Measurements from ENCODE around the gene U2AF2.
A peak's percentile ranks its signal among the peaks of the same experiment; 100 is the strongest.

U2AF2 gene

DNA sequence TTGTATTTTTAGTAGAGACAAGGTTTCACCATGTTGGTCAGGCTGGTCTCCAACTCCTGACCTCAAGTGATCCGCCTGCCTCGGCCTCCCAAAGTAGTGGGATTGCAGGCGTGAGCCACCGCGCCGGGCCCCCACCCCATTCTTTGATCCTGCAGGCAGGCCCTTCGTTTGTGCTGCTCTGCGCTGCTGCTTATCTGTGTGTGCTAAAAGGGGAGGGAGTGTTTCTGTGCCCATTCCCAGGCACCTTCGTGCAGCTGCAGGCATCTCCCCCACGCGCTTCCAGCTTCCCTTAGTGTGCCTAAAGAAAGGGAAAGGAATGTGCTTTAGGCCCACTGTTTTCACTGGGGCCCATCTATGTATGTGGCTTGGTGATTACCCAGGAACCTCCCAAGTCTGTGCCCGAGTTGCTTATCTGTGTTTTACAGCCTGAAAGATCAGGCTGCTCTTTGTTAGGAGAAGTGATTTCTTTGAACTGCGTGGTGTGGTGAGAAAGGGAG lies 47.3 kb downstream of the U2AF2 start:
- Histone ChIP-seq H3K79me2 (no peaks in the 10 kb centered on the region), H3K9me3 (ENCODE audit: control insufficient read depth, low read length) (no peaks in the 10 kb centered on the region), H3K9ac (no peak overlapping the region), H3K36me3 (ENCODE audit: control insufficient read depth, insufficient read depth, low read length) (no peaks in the 10 kb centered on the region), H3K4me2 (ENCODE audit: low read length) (no peak overlapping the region), H2AFZ (no peak overlapping the region), H3K4me3 (ENCODE audit: low read depth, low read length) (no peak overlapping the region), H3K27ac (no peak overlapping the region), H3K27me3 (ENCODE audit: control insufficient read depth, insufficient read depth, low read length) (no peaks in the 10 kb centered on the region), H3K4me1 (peaks cover 2% of the 10 kb centered on the region)
- TF ChIP-seq, protein P1, sequence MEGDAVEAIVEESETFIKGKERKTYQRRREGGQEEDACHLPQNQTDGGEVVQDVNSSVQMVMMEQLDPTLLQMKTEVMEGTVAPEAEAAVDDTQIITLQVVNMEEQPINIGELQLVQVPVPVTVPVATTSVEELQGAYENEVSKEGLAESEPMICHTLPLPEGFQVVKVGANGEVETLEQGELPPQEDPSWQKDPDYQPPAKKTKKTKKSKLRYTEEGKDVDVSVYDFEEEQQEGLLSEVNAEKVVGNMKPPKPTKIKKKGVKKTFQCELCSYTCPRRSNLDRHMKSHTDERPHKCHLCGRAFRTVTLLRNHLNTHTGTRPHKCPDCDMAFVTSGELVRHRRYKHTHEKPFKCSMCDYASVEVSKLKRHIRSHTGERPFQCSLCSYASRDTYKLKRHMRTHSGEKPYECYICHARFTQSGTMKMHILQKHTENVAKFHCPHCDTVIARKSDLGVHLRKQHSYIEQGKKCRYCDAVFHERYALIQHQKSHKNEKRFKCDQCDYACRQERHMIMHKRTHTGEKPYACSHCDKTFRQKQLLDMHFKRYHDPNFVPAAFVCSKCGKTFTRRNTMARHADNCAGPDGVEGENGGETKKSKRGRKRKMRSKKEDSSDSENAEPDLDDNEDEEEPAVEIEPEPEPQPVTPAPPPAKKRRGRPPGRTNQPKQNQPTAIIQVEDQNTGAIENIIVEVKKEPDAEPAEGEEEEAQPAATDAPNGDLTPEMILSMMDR (IDR thresholded peaks at IDR 0.05) = no peak

DNA sequence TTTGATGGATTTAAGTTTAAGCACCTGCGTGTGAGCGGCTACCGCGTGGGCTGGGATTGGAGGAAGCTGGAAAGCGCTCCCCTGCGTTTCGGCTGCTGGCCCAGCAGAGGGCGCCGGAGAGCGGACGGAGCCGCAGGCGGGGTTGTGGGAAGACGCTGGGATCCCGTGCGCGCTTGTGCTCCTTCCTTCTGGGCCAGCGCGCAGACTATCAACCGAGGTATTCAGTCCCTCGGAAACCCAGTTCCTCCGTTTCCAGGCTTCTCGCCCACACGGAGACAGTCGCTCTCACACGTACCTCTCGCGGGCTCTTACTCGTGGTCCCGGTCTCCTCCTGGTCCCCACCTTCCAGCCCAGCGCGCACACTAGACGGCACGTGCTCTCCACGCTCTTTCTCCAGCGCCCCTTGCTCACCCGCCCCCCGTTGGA lies 49.0 kb downstream of the U2AF2 start:
- no peak overlapping the region for H3K4me2 ChIP-seq (ENCODE audit: low read length)
- TF ChIP-seq, protein P1 (IDR thresholded peaks at IDR 0.05) = peak; percentile 23
- H3K36me3 ChIP-seq (ENCODE audit: control insufficient read depth, insufficient read depth, low read length) = no peaks in the 10 kb centered on the region
- no peaks in the 10 kb centered on the region for H3K27me3 ChIP-seq (ENCODE audit: control insufficient read depth, insufficient read depth, low read length)
- peaks cover 2% of the 10 kb centered on the region for H3K4me1 ChIP-seq
- H3K9me3 ChIP-seq (ENCODE audit: control insufficient read depth, low read length) = no peaks in the 10 kb centered on the region
- no peak overlapping the region for H3K4me3 ChIP-seq (ENCODE audit: low read depth, low read length)
- H2AFZ ChIP-seq = no peak overlapping the region
- H3K79me2 ChIP-seq = no peaks in the 10 kb centered on the region
- H3K9ac ChIP-seq = no peak overlapping the region
- no peak overlapping the region for H3K27ac ChIP-seq

DNA sequence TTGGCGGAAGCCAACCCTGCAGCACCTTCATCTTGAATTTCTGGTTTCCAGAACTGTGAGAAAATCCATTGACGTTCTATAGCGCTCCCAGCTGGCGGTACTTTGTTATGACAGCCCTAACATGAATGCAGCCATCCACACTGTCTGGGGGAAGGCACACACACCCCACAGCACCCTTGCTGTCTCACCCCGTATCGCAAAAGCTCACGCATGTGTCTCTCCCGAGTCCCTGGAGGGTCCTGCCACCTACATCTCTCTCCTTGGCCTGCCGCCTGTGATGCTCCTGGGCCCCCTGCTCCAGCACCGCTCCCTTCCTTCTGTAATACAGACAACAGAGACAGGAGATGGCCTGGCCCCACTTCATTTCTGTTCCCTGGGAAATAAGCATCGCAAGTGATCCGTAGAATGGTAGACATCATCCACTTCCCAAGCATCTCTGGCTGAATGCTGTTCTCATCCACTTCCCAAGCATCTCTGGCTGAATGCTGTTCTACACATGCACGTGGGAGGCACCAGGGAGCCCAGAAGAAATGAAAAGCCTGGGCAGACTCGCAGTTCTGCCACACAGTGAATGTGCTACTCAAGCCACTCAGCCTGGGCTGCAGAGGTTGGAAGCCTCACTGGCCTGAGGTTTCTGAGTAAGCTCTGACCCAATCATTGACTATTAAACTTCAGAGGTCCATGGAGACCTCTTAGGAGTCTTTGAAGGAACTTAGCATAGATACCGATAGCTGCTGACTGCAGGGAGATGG lies 49.8 kb downstream of the U2AF2 start:
- H3K4me3 ChIP-seq (ENCODE audit: low read depth, low read length) = no peak overlapping the region
- no peaks in the 10 kb centered on the region for H3K36me3 ChIP-seq (ENCODE audit: control insufficient read depth, insufficient read depth, low read length)
- no peaks in the 10 kb centered on the region for H3K79me2 ChIP-seq
- TF ChIP-seq, protein P1 (IDR thresholded peaks at IDR 0.05) = no peak
- no peak overlapping the region for H2AFZ ChIP-seq
- no peak overlapping the region for H3K27ac ChIP-seq
- H3K27me3 ChIP-seq (ENCODE audit: control insufficient read depth, insufficient read depth, low read length) = no peaks in the 10 kb centered on the region
- no peaks in the 10 kb centered on the region for H3K9me3 ChIP-seq (ENCODE audit: control insufficient read depth, low read length)
- H3K4me2 ChIP-seq (ENCODE audit: low read length) = peak overlapping the region; percentile 37
- H3K4me1 ChIP-seq = peaks cover 2% of the 10 kb centered on the region
- no peak overlapping the region for H3K9ac ChIP-seq

DNA sequence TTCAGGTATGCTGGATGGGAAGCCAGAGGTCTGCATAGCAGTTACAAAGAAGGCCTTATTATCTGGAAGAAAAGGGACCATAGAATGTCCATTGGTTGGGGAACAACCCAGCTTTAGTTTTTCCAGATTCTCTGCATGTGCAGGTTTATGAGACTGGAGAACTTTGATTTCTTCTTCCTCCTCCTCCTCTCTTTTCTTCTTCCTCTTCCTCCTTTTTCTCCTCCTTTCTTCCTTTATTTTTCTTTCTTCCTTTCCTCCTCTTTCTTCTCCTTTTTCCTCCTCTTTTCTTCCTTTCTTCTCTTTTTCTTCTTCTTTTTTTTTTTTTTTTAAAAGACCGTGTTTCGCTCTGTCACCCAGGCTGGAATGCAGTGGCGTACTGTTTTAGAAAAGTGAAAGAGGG lies 51.1 kb downstream of the U2AF2 start:
- Histone ChIP-seq H3K9me3 (ENCODE audit: control insufficient read depth, low read length) (no peaks in the 10 kb centered on the region), H3K4me2 (ENCODE audit: low read length) (no peak overlapping the region), H3K9ac (no peak overlapping the region), H3K4me1 (peaks cover 2% of the 10 kb centered on the region), H3K27me3 (ENCODE audit: control insufficient read depth, insufficient read depth, low read length) (no peaks in the 10 kb centered on the region), H3K79me2 (no peaks in the 10 kb centered on the region), H3K36me3 (ENCODE audit: control insufficient read depth, insufficient read depth, low read length) (no peaks in the 10 kb centered on the region), H2AFZ (no peak overlapping the region), H3K27ac (no peak overlapping the region), H3K4me3 (ENCODE audit: low read depth, low read length) (no peak overlapping the region)
- TF ChIP-seq, protein P1 (IDR thresholded peaks at IDR 0.05) = no peak

DNA sequence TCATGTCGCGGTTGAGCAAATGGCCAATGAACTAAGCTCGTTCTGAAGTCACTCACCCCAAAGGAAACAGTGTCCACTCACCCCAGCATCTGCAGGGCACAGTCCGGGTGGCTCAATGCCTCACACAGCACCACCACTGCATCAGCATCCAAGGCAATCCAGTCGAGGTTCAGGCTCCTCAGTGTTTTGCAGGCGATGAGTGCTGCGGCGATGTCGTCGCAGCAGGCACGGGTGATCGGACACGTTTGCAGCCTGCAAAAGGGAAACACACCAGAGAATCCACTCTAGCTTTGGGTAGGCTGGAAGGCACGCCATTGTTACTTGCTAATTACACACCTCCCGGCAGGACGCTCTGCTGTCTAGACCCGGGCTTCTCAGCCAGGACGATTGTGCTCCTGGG lies 56.9 kb downstream of the U2AF2 start:
- TF ChIP-seq, protein P1 (IDR thresholded peaks at IDR 0.05) = no peak
- H3K36me3 ChIP-seq (ENCODE audit: control insufficient read depth, insufficient read depth, low read length) = no peaks in the 10 kb centered on the region

More for the DNA sequence above, 56.9 kb downstream of the U2AF2 start:
- H3K4me2 ChIP-seq (ENCODE audit: low read length) = no peak overlapping the region
- no peaks in the 10 kb centered on the region for H3K79me2 ChIP-seq
- H3K4me1 ChIP-seq = no peaks in the 10 kb centered on the region
- H3K27ac ChIP-seq = no peak overlapping the region
- H2AFZ ChIP-seq = no peak overlapping the region
- H3K9ac ChIP-seq = no peak overlapping the region
- no peaks in the 10 kb centered on the region for H3K27me3 ChIP-seq (ENCODE audit: control insufficient read depth, insufficient read depth, low read length)
- no peak overlapping the region for H3K4me3 ChIP-seq (ENCODE audit: low read depth, low read length)
- no peaks in the 10 kb centered on the region for H3K9me3 ChIP-seq (ENCODE audit: control insufficient read depth, low read length)
